Measurements from ENCODE around the gene DDX42.
"Not testable (repeated sequence)": the region's sequence is repeated elsewhere in the genome, so short reads cannot be mapped to it uniquely, and the experiment has no call there.

DDX42 gene

GRCh38 chr17:63842173-63842539, 68.2 kb downstream of the DDX42 start:
- DNase-seq: no peak

- DNase-seq: peak; percentile 99
These were observed 68.8 kb downstream of the DDX42 start, which contains the start of gene SMARCD2 for GRCh38 chr17:63842540-63843386. SMARCD2 (minus strand) TSS chr17:63842685; CDS start chr17:63842674, 11 bp downstream.

DNA sequence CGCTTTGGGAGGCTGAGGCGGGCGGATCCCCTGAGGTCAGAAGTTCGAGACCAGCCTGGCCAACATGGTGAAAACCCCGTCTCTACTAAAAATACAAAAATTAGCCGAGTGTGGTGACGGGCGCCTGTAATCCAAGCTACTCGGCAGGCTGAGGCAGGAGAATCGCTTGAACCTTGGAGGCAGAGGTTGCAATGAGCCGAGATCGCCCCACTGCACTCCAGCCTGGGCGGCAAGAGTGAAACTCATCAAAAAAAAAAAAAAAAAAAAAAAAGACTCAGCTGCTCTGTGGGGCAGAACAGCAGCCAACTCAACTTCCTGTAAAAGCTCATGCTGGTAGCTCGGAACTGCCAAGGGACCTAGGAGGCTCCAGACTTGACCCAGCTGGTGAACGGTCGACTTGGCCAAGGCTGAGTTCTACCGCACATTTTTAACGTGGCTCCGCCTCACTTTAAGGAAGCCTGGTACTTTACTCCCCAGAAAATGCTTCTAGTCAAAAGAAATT, 69.5 kb downstream of the DDX42 start:
- DNase-seq: not testable (repeated sequence)

DNA sequence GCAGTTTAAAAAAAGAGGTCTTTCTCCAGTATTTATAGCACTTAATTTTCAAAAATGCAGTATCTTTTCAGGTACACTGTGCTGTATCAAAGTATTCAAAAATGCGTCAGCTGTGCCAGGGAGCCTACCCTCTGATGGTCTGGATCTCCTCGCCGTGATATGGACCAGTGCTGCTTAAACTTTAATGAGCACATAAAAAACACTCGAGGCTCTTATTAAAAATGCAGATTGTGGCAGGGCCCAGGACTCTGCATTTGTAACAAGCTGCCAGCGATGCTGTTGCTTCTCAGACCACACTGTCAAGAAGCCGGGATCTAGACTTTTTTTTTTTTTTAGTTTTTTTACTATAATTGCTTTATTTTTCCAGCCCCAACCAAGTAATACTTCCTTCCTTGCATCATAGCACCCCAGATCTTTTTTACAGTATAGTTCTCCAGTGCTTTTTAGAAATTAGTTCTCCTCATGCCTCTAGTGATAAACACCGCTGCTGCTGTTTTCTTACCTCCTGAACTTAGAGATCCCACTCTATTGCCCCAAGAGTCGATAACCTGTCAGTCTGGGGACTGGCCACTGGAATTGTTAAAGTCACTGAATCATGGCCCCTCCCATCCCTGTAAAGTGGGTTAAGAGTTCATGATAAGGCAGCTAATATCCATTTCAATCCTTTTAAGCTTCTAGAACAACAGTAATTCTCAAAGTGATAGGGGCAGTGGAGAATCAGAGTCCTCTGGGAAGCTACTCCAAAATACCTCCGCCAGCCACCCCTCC, 70.1 kb downstream of the DDX42 start:
- DNase-seq: no peak

GRCh38 chr17:63845509-63845908, 71.5 kb downstream of the DDX42 start:
- no peak for DNase-seq

GRCh38 chr17:63847525-63848249, 73.7 kb downstream of the DDX42 start:
- DNase-seq: no peak

DNA sequence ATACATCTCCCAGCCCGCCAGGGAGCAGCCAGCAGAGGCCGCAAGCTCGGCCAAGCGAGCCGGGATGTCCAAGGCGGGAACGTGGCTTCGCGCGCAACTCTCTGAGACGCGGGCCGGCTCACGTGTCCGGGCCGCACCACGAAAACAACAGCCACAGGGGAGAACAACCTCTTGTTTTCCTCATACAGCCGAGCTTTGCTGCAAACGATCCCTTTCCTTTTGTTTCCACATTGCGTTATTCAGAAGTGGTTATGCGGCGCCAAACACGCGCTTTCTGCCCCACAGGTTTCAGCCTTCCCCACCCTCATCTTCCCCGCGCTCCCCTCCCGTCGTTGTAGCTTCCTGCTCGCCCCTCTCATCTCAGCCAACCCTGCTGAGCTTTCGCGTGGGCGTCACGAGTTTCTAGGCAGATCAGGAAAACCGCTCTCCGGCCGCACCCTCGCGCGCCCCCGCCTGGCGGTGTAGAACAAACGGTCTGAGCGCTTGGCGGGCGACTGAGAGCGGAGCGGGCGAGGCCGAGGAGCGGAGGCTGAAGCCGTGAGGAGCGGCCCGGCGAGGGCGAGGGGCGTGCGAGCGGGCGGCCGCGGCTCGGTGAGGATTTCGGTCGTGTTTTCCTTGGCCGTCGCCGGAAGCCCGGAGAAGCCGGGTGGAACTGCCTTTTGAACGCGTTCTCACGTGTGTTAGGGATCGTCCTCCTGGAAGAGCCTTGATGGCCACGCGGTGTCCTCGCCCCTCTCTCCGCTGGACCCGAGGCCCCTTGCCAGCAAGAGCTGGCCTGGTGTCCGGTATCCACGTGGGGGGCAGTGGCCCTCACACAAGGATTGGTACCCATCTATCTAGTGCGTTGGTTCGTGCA, 75.1 kb downstream of the DDX42 start:
- peak; percentile 91 to 94 for DNase-seq

GRCh38 chr17:63850401-63850800, 76.4 kb downstream of the DDX42 start:
- no peak for DNase-seq

GRCh38 chr17:63853260-63853659, 79.3 kb downstream of the DDX42 start:
- DNase-seq: no peak

- DNase-seq: no peak
These were observed 80.7 kb downstream of the DDX42 start for GRCh38 chr17:63854709-63855108.

GRCh38 chr17:63855185-63855584, 81.2 kb downstream of the DDX42 start:
- DNase-seq: no peak

DNA sequence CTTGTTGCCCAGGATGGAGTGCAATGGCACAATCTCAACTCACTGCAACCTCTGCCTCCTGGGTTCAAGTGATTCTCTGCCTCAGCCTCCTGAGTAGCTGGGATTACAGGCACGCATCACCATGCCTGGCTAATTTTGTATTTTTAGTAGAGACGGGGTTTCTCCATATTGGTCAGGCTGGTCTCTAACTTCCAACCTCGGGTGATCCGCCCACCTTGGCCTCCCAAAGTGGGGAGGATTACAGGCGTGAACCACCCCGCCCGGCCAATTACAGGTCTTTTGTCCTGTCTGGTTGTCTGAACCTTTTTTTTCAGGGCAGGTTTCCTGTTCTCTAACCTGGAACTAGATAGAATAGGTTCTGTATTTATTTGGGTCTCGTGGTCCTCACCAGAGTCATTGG, 82.5 kb downstream of the DDX42 start:
- DNase-seq: not testable (repeated sequence)

DNA sequence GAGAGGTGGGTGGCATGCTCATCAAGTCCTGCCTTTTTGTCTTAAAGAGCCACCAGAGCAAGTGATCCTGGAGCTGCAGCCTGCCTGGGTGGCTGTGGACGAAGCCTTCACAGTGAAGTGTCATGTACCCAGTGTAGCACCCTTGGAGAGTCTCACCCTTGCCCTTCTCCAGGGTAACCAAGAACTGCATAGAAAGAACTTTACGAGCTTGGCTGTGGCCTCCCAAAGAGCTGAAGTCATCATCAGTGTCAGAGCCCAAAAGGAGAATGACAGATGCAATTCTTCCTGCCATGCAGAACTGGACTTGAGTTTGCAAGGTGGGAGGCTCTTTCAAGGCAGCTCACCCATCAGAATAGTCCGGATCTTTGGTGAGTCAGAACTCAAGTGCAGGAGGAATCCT, 85.3 kb downstream of the DDX42 start:
- no peak for DNase-seq

- not testable (repeated sequence) for DNase-seq
These were observed 92.7 kb downstream of the DDX42 start for GRCh38 chr17:63866625-63867024.
